Measurements from ENCODE around the gene PPIG.
"Not testable (repeated sequence)": the region's sequence is repeated elsewhere in the genome, so short reads cannot be mapped to it uniquely, and the experiment has no call there.

GRCh38 chr2:169574539-169574938 lies 9.6 kb upstream of the PPIG start:
- not testable (repeated sequence) for TF ChIP-seq POLR2A (IDR thresholded peaks at IDR 0.05); POLR2AphosphoS5 (IDR thresholded peaks at IDR 0.05; ENCODE audit: insufficient read depth in 1 of 2, low read depth in 1 of 2)
